HepG2 (cell line): Measurements from ENCODE around the gene SH3BGR. TPM values are rescaled to one million over a fixed set of nuclear protein-coding genes. Genes with fewer than 3 reads are reported as not detected.

ENCODE experiments used
- ATAC-seq: fragments of 200-7000 bp; cut with Tn5 transposase; 3 replicates; pipeline ENCODE4 v1.9.1; 2020; ENCODE audit warnings: mild to moderate bottlenecking, moderate library complexity
- BruUV-seq: library from RNA; stranded (reverse); fragments of 400-500 nt; replicated peaks from 2 replicates; lab custom pipeline; 2021; lab: Mats Ljungman, UMichigan
- CTCF ChIA-PET: fragments of 300-600 bp; formaldehyde crosslinking; extraction: SDS; loops from one replicate; lab custom pipeline; 2021; ENCODE audit warnings: low total read pairs, inconsistent platforms, low intra/inter-chr PET ratio; lab: Yijun Ruan, JAX
- POLR2A ChIA-PET: fragments of 350-600 bp; sonication (Branson Sonifier 250); formaldehyde crosslinking; loops from one replicate; lab custom pipeline; 2020; ENCODE audit warnings: antibody characterized with exemption, inconsistent platforms; lab: Yijun Ruan, JAX
- DNase-seq: peaks from one replicate; pipeline ENCODE4 v3.0.0-alpha.2; 2015; ENCODE audit warnings: low spot score
- FAIRE-seq: peaks from 3 replicates; lab custom pipeline; 2011; peaks lifted over from hg19 to GRCh38; lab: Jason Lieb, UNC
- H2AFZ ChIP-seq: one replicate; pipeline ENCODE4 v1.6.1; 2011; ENCODE audit warnings: low read length, inconsistent platforms
- H3K27ac ChIP-seq: fragments of 300-600 bp; 3 replicates; pipeline ENCODE4 v1.8.0; 2011; ENCODE audit warnings: mixed run types, mild to moderate bottlenecking, mixed read lengths, low read length, inconsistent platforms; ENCODE audit not compliant: insufficient read depth; ENCODE audit errors: extremely low read length
- H3K27me3 ChIP-seq, 2 experiments: fragments of 200-600 bp in 1 of 2; 2 replicates in 1 of 2; 3 replicates in 1 of 2; pipeline versions ENCODE4 v1.6.0 to v1.8.0; 2011; ENCODE audit warnings: low read length in 2 of 2, mild to moderate bottlenecking in 2 of 2, moderate library complexity in 2 of 2, inconsistent platforms in 1 of 2; ENCODE audit not compliant: insufficient read depth in 2 of 2, control insufficient read depth in 1 of 2
- H3K36me3 ChIP-seq, 2 experiments: fragments of 200-600 bp in 1 of 2; replicated peaks in 1 of 2; 2 replicates in 1 of 2; 3 replicates in 1 of 2; pipeline versions ENCODE4 v1.5.1 to v1.8.0; 2011; ENCODE audit warnings: low read length in 2 of 2, inconsistent platforms in 1 of 2; ENCODE audit not compliant: insufficient read depth in 2 of 2, control insufficient read depth in 1 of 2
- H3K4me1 ChIP-seq: 2 replicates; pipeline ENCODE4 v1.5.1; 2012; ENCODE audit warnings: low read length, inconsistent platforms; ENCODE audit not compliant: insufficient read depth
- H3K4me2 ChIP-seq: 2 replicates; pipeline ENCODE4 v1.6.0; 2011; ENCODE audit warnings: low read depth, low read length, inconsistent platforms
- H3K4me3 ChIP-seq, 3 experiments: fragments of 200-600 bp in 1 of 3; sonication (generic), shearing (Covaris generic) in 1 of 3; replicated peaks in 1 of 3; 2 replicates each; pipeline ENCODE4 v1.5.1; 2011 to 2016; ENCODE audit warnings: low read length in 3 of 3, inconsistent platforms in 2 of 3, low read depth in 2 of 3, mild to moderate bottlenecking in 2 of 3, control low read depth in 1 of 3, mixed read lengths in 1 of 3; ENCODE audit not compliant: insufficient read depth in 1 of 3
- H3K79me2 ChIP-seq: one replicate; pipeline ENCODE4 v1.6.1; 2011; ENCODE audit warnings: low read length, inconsistent platforms; ENCODE audit not compliant: insufficient read depth
- H3K9ac ChIP-seq: 2 replicates; pipeline ENCODE4 v1.6.0; 2011; ENCODE audit warnings: mild to moderate bottlenecking, low read depth, low read length, inconsistent platforms; ENCODE audit not compliant: insufficient read depth
- H3K9me3 ChIP-seq: 2 replicates; pipeline ENCODE4 v1.5.1; 2012; ENCODE audit warnings: mild to moderate bottlenecking, low read length
- H4K20me1 ChIP-seq: 2 replicates; pipeline ENCODE4 v1.6.0; 2011; ENCODE audit warnings: inconsistent platforms, mild to moderate bottlenecking, low read length, moderate library complexity; ENCODE audit not compliant: insufficient read depth
- BORCS8-MEF2B ChIP-seq: sonication (generic); formaldehyde crosslinking; IDR thresholded peaks from 2 replicates; pipeline ENCODE4 v1.8.0; 2022; ENCODE audit warnings: mild to moderate bottlenecking, missing genetic modification reagents
- CBFB ChIP-seq: sonication (generic); formaldehyde crosslinking; IDR thresholded peaks from 2 replicates; pipeline ENCODE4 v1.4.0; 2020; ENCODE audit warnings: missing genetic modification reagents
- DNMT1 ChIP-seq: sonication (generic); formaldehyde crosslinking; IDR thresholded peaks from 2 replicates; pipeline ENCODE4 v1.5.1; 2020; ENCODE audit warnings: mild to moderate bottlenecking, missing genetic modification reagents
- FIP1L1 ChIP-seq: fragments of 200-400 bp; formaldehyde crosslinking; IDR thresholded peaks from 2 replicates; pipeline ENCODE4 v1.6.1; 2018; ENCODE audit warnings: low read depth, mild to moderate bottlenecking, low read length, moderate library complexity, borderline replicate concordance; ENCODE audit not compliant: insufficient read depth
- NR2F6 ChIP-seq, 2 experiments: IDR thresholded peaks; 2 replicates each; pipeline ENCODE4 v1.6.1; 2016; ENCODE audit warnings: antibody characterized with exemption in 1 of 2, mild to moderate bottlenecking in 1 of 2
- SAP130 ChIP-seq: IDR thresholded peaks from 2 replicates; pipeline ENCODE4 v1.6.1; 2016; ENCODE audit warnings: low read depth
- ZBTB43 ChIP-seq: sonication (generic); formaldehyde crosslinking; conservative IDR thresholded peaks from 2 replicates; pipeline ENCODE4 v1.4.0; 2020; ENCODE audit warnings: missing genetic modification reagents
- ZFP62 ChIP-seq: sonication (generic); formaldehyde crosslinking; IDR thresholded peaks from 2 replicates; pipeline ENCODE4 v1.4.0; 2020; ENCODE audit warnings: missing genetic modification reagents
- ZNF256 ChIP-seq: sonication (generic); formaldehyde crosslinking; conservative IDR thresholded peaks from 2 replicates; pipeline ENCODE4 v1.4.0; 2020; ENCODE audit warnings: missing genetic modification reagents
- ZNF562 ChIP-seq: sonication (generic); formaldehyde crosslinking; IDR thresholded peaks from 2 replicates; pipeline ENCODE4 v1.8.0; 2022; ENCODE audit warnings: missing genetic modification reagents, borderline replicate concordance
- WGBS: methylation state at CpG from one replicate; pipeline ENCODE4 v1.1.6; 2017; ENCODE audit warnings: low lambda C conversion rate; 5-methylcytosine and 5-hydroxymethylcytosine counted together
- in situ Hi-C: cut with HindIII; loops from 2 replicates; pipeline ENCODE4 v1.10.0; 2017; ENCODE audit warnings: low pct_unique_long_range_greater_than_20kb; ENCODE audit not compliant: extremely low pct_ligation_motif_present
- intact Hi-C: fragments of 100-400 bp; cut with micrococcal nuclease; formaldehyde crosslinking; loops from one replicate; pipeline ENCODE4 v1.10.0; 2022; ENCODE audit not compliant: unreplicated experiment
- polyA plus RNA-seq, 8 experiments: library from polyadenylated mRNA; depleted of rRNA in 3 of 8; stranded (reverse) in 7 of 8; unstranded in 1 of 8; fragments of >200 nt; fragmentation: Illumina TruSeq in 4 of 8; extraction: Trizol in 4 of 8; gene quantifications; 2 replicates each; pipeline versions ENCODE4 v1.2.1 to v1.2.3, GENCODE V29; 2011 to 2016; ENCODE audit warnings: low read depth in 4 of 8, missing spikeins in 1 of 8, mixed read lengths in 1 of 8; ENCODE audit not compliant: insufficient read depth in 1 of 8
- total RNA-seq, 5 experiments: library from RNA; depleted of rRNA; stranded (reverse); fragments of >200 nt; fragmentation: Illumina TruSeq; extraction: Trizol; gene quantifications; 2 replicates each; pipeline ENCODE4 v1.2.3, GENCODE V29; 2016; ENCODE audit warnings: low read depth in 1 of 5

The SH3BGR gene
- total and polyA plus RNA-seq, 2 of the 13 experiments (the other 11 are each of a cell fraction or from before 2014, with no cell fraction given), result 0.48 TPM; not detected in 1

DNA sequence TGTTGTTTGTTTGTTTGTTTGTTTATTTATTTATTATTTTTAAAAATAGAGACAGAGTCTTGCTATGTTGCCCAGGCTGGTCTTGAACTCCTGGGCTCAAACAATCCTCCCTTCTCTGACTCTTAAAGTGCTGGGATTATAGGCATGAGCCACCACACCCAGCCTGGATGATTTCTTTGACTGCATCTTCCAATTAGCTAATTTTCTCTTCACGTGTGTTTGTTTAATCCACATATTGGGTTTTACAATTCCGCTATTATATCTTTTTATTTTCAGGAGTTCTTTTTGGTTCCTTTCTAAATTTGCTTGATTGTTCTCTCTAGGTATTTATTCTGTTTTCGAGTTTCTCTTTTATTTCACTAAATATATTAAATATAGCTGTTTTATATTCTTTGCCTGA is 19.8 kb downstream of the SH3BGR start:
- Histone ChIP-seq H3K27ac (no peak overlapping the region), H3K9me3 (no peaks in the 10 kb centered on the region), H3K27me3 (no peaks in the 10 kb centered on the region), H3K4me1 (no peaks in the 10 kb centered on the region), H3K79me2 (no peaks in the 10 kb centered on the region), H4K20me1 (no peaks in the 10 kb centered on the region), H3K4me3 (no peak overlapping the region), H3K36me3 (no peaks in the 10 kb centered on the region), H3K9ac (no peak overlapping the region), H2AFZ (no peak overlapping the region), H3K4me2 (no peak overlapping the region)
- intact Hi-C loops (no loop called here), in situ Hi-C loops (no loop called here)
- no TSS peak for BruUV-seq
- TF ChIP-seq NR2F6 (IDR thresholded peaks at IDR 0.05), result no peak
- TF ChIP-seq NR2F6 (CRISPR knock-in tag; IDR thresholded peaks at IDR 0.05), result no peak
- no peak for TF ChIP-seq ZFP62 (CRISPR knock-in tag)
- no peak for TF ChIP-seq ZNF562 (CRISPR knock-in tag)
- TF ChIP-seq BORCS8-MEF2B (CRISPR knock-in tag), result no peak
- TF ChIP-seq ZNF256 (CRISPR knock-in tag), result no peak
- TF ChIP-seq DNMT1 (CRISPR knock-in tag), result no peak
- no peak for TF ChIP-seq CBFB (CRISPR knock-in tag)
- no peak for TF ChIP-seq SAP130 (CRISPR knock-in tag)
- TF ChIP-seq FIP1L1, result no peak
- no peak for TF ChIP-seq ZBTB43 (CRISPR knock-in tag)
- ATAC-seq (no peak), FAIRE-seq (no peak), DNase-seq (no peak)
- 55% methylated on average over 3 of the region's 3 CpGs for WGBS
- ChIA-PET POLR2A (no interaction called here), CTCF (no interaction called here)
